Spleen (tissue), 11 donors: Measurements from ENCODE around the gene TNFAIP3. TPM values are rescaled to one million over a fixed set of nuclear protein-coding genes. Genes with fewer than 3 reads are reported as not detected.

ENCODE experiments used
- DNase-seq: peaks from one replicate; pipeline ENCODE4 v3.0.0-alpha.2; 2020
- H3K27ac ChIP-seq, 8 donors: fragments of 200-600 bp; sonication (generic) in 7 of 8; 1 replicate in 4 of 8; 2 replicates in 4 of 8; pipeline versions ENCODE4 v1.5.0 to v1.8.0; 2016 to 2021; ENCODE audit warnings: inconsistent platforms in 4 of 8, mild to moderate bottlenecking in 4 of 8, moderate library complexity in 1 of 8
- H3K27me3 ChIP-seq, 7 donors: fragments of 200-600 bp; sonication (generic) in 6 of 7; replicated peaks in 1 of 7; 1 replicate in 4 of 7; 2 replicates in 3 of 7; pipeline versions ENCODE4 v1.5.0 to v1.8.0; 2016 to 2021; ENCODE audit warnings: inconsistent platforms in 3 of 7, mild to moderate bottlenecking in 1 of 7
- H3K36me3 ChIP-seq, 6 donors: fragments of 200-600 bp; sonication (generic) in 5 of 6; 1 replicate in 4 of 6; 2 replicates in 2 of 6; pipeline versions ENCODE4 v1.5.0 to v1.8.0; 2016 to 2021; ENCODE audit warnings: inconsistent platforms in 2 of 6
- H3K4me1 ChIP-seq, 6 donors: fragments of 200-600 bp; sonication (generic) in 5 of 6; 1 replicate in 3 of 6; 2 replicates in 3 of 6; pipeline versions ENCODE4 v1.5.0 to v1.8.0; 2016 to 2021; ENCODE audit warnings: inconsistent platforms in 3 of 6
- H3K4me3 ChIP-seq, 8 donors: fragments of 200-600 bp; sonication (generic) in 7 of 8; 1 replicate in 4 of 8; 2 replicates in 4 of 8; pipeline versions ENCODE4 v1.5.0 to v1.8.0; 2016 to 2021; ENCODE audit warnings: inconsistent platforms in 4 of 8, mild to moderate bottlenecking in 4 of 8, moderate library complexity in 2 of 8
- H3K9me3 ChIP-seq, 8 donors: fragments of 200-600 bp; sonication (generic) in 7 of 8; 1 replicate in 4 of 8; 2 replicates in 4 of 8; pipeline versions ENCODE4 v1.5.0 to v1.8.0; 2016 to 2021; ENCODE audit warnings: inconsistent platforms in 4 of 8
- CTCF ChIP-seq, 11 experiments: fragments of 200-600 bp in 7 of 11; fragments of 450-650 bp in 4 of 11; sonication (generic) in 4 of 11; IDR thresholded peaks in 8 of 11; conservative IDR thresholded peaks in 3 of 11; 1 replicate in 7 of 11; 2 replicates in 4 of 11; pipeline versions ENCODE4 v1.4.0 to v1.8.0; 2016 to 2021; ENCODE audit warnings: antibody characterized with exemption in 11 of 11, inconsistent platforms in 4 of 11, mild to moderate bottlenecking in 1 of 11
- POLR2A ChIP-seq, 3 donors: fragments of 450-650 bp; IDR thresholded peaks; one replicate each; pipeline ENCODE4 v1.5.1; 2017; ENCODE audit warnings: antibody characterized with exemption in 3 of 3, mild to moderate bottlenecking in 1 of 3
- POLR2AphosphoS5 ChIP-seq, 3 donors: sonication (generic); formaldehyde crosslinking; IDR thresholded peaks; one replicate each; pipeline ENCODE4 v1.5.1; 2017; ENCODE audit warnings: antibody characterized with exemption in 3 of 3
- WGBS, 5 donors: extraction: QIAGEN DNeasy Blood & Tissue Kit in 3 of 5; methylation state at CpG; one replicate each; pipeline versions ENCODE4 v1.1.5 to v1.1.7; 2013 to 2018; 5-methylcytosine and 5-hydroxymethylcytosine counted together
- intact Hi-C: fragments of 100-400 bp; cut with DNase I; formaldehyde crosslinking; loops from one replicate; pipeline ENCODE4 v1.15.0; 2023; ENCODE audit warnings: low total_unique reads
- polyA plus RNA-seq, 3 donors: library from polyadenylated mRNA; stranded (reverse); fragments of 200-250 nt; gene quantifications; one replicate each; pipeline ENCODE4 v1.2.1, GENCODE V29; 2013
- total RNA-seq, 7 donors: library from RNA; depleted of rRNA in 3 of 7; stranded (reverse); fragments of >200 nt in 3 of 7; fragmentation: NEBNext Ultra II Directional in 4 of 7; extraction: Animal tissue kit (Norgen Biotek cat#: 25700) in 4 of 7; gene quantifications; one replicate each; pipeline versions ENCODE4 v1.1.0 to v1.2.1, GENCODE V29; 2016 to 2021
- donor health status: healthy with polysubstance abuse.
- donor health status: DM: no; HTN: no; CAD: no; lungs with moderate emphysema.
- donor health status: DM: no; HTN: no; CAD: no.
- donor health status: Bipolar disorder and iron deficiency.
- donor health status: healthy.
- donor health status: DM: no; HTN: no; CAD: no.
- donor health status: DM: yes; HTN: yes; CAD: no.

TNFAIP3 gene
- total and polyA plus RNA-seq, 10 donors, result 23.2 to 133 (median 51.7) TPM

DNA sequence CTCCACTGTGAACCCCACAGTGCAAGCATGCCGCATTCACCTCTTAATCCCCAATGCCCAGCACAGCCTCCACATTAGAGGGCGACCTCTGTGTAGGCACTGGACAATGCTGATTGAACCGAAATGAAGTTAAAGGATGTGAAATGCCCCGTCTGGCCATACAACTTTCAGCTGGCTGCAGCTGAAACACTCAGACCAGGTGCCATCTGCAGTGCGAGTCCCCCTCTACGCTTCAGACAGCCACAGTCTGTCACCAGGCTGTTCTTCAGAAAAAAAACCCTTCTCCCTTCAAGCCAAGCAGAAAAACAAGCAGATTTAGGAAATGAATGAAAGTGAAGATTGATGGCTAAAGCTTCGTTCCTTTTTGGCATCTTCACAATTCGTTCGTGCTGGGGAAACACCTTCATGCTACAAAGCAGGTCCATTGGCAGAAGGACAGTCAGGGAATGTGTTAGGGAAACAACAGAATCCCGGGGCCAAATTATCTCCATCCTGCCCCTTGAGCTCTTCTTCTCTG is 44.7 kb downstream of the TNFAIP3 start:
- H3K9me3 ChIP-seq, result peaks cover 0 to 13% (median 9%) of the 10 kb centered on the region in 8 donors
- intact Hi-C loops, result no loop called here
- WGBS, 5 donors, result 38 to 50% (median 42%) methylated on average over 10 of the region's 10 CpGs
- no peak for TF ChIP-seq CTCF (IDR thresholded peaks at IDR 0.05 in 8 of 11, conservative IDR thresholded peaks at IDR 0.05 in 3 of 11)
- TF ChIP-seq POLR2AphosphoS5 (IDR thresholded peaks at IDR 0.05), result no peak
- TF ChIP-seq POLR2A (IDR thresholded peaks at IDR 0.05), result no peak
- no peaks in the 10 kb centered on the region for H3K27me3 ChIP-seq
- no peak overlapping the region for H3K27ac ChIP-seq
- H3K4me1 ChIP-seq, result peaks cover 0 to 39% (median 21%) of the 10 kb centered on the region in 6 donors
- no peak overlapping the region for H3K4me3 ChIP-seq
- no peak for DNase-seq
- H3K36me3 ChIP-seq, result no peaks in the 10 kb centered on the region

DNA sequence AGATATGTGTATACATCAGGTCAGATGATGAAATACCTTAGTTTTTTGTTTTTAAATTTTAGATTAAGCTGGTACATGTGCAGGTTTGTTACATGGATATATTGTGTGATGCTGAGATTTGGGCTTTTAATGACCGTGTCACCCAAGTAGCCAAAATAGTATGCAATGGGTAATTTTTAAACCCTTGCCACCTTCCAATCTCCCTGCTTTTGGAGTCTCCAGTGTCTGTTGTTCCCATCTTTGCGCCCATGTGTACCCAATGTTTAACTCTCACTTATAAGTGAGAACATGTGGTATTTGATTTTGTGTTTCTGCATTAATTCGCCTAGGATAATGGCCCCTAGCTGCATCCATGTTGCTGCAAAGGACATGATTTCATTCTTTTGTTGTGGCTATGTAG is 45.8 kb downstream of the TNFAIP3 start:
- Histone ChIP-seq H3K9me3 (peaks cover 0 to 13% (median 9%) of the 10 kb centered on the region in 8 donors), H3K27me3 (no peaks in the 10 kb centered on the region), H3K36me3 (no peaks in the 10 kb centered on the region), H3K4me3 (no peak overlapping the region), H3K4me1 (peaks cover 0 to 39% (median 21%) of the 10 kb centered on the region in 6 donors), H3K27ac (no peak overlapping the region)
- DNase-seq, result no peak
- 80 to 98% (median 94%) methylated on average over 3 of the region's 3 CpGs for WGBS, 5 donors
- TF ChIP-seq POLR2AphosphoS5 (IDR thresholded peaks at IDR 0.05) (no peak), CTCF (IDR thresholded peaks at IDR 0.05 in 8 of 11, conservative IDR thresholded peaks at IDR 0.05 in 3 of 11) (no peak), POLR2A (IDR thresholded peaks at IDR 0.05) (no peak)
- intact Hi-C loops, result no loop called here

- DNase-seq, result no peak
- H3K9me3 ChIP-seq, result peaks cover 0 to 13% (median 9%) of the 10 kb centered on the region in 8 donors
- 68 to 83% (median 78%) methylated on average over 3 of the region's 3 CpGs for WGBS, 5 donors
- H3K4me3 ChIP-seq, result no peak overlapping the region
- no peak for TF ChIP-seq CTCF (IDR thresholded peaks at IDR 0.05 in 8 of 11, conservative IDR thresholded peaks at IDR 0.05 in 3 of 11)
- no peak for TF ChIP-seq POLR2A (IDR thresholded peaks at IDR 0.05)
- no peak for TF ChIP-seq POLR2AphosphoS5 (IDR thresholded peaks at IDR 0.05)
- no peaks in the 10 kb centered on the region for H3K36me3 ChIP-seq
- peaks cover 0 to 38% (median 21%) of the 10 kb centered on the region in 6 donors for H3K4me1 ChIP-seq
- H3K27ac ChIP-seq, result no peak overlapping the region
- no peaks in the 10 kb centered on the region for H3K27me3 ChIP-seq
- intact Hi-C loops, result no loop called here
Measured at GRCh38 chr6:137913434-137913833, 46.4 kb downstream of the TNFAIP3 start.

DNA sequence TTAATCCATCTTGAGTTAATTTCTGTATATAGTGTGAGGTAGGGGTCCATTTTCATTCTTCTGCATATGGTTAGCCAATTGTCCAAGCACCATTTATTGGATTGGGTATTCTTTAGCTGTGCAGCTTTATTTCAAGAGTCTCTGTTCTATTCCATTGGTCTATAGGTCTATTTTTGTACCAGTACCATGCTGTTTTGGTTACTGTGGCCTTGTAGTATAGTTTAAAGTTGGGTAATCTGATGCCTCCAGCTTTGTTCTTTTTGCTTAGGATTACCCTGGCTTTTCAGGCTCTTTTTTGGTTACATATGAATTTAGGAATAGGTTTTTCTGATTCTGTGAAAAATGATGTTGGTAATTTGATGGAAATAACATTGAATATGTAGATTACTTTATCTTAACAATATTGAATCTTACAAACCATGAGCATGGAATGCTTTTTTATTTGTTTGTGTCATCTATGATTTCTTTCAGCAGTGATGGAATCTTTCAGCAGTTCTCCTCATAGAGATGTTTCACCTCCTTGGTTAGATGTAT is 47.0 kb downstream of the TNFAIP3 start:
- DNase-seq, result no peak
- TF ChIP-seq POLR2A (IDR thresholded peaks at IDR 0.05) (no peak), CTCF (IDR thresholded peaks at IDR 0.05 in 8 of 11, conservative IDR thresholded peaks at IDR 0.05 in 3 of 11) (no peak), POLR2AphosphoS5 (IDR thresholded peaks at IDR 0.05) (no peak)
- Histone ChIP-seq H3K27me3 (no peaks in the 10 kb centered on the region), H3K4me3 (no peak overlapping the region), H3K36me3 (no peaks in the 10 kb centered on the region), H3K4me1 (peaks cover 0 to 34% (median 21%) of the 10 kb centered on the region in 6 donors), H3K27ac (no peak overlapping the region), H3K9me3 (peaks cover 0 to 13% (median 9%) of the 10 kb centered on the region in 8 donors)
- intact Hi-C loops, result no loop called here
